ENCODE results near the gene PPP1R14B. TPM values are rescaled to one million over a fixed set of nuclear protein-coding genes. Genes with fewer than 3 reads are reported as not detected.

Gene PPP1R14B
- total and polyA plus RNA-seq, 2 of the 13 experiments (the other 11 are each of a cell fraction or from before 2014, with no cell fraction given): 110 to 148 TPM

DNA sequence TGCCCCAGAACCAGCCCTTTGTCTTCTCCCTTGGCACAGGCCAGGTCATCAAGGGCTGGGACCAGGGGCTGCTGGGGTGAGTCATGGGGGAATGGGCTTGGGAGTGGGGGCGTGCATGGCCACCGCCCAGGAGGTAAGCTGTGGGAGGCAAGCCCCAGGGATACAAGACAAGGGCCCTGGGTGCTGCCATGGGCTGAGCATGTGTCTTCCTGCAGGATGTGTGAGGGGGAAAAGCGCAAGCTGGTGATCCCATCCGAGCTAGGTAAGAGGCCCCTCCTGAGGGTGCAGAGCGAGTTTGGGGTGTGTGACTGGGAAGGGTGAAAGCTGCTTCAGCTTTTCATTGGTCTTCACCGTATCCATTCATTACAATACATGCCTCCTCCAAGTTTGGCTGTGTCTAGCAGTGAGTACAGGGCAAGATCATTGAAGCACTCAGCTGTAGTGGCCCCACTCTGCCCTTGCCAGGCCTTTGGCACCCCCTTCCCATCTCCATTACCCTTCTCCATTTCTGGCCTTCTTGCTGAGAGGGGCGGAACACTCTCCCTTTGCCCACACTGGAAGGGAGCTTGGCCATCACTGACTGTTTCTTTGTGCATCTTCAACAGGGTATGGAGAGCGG lies 3.4 kb downstream of the PPP1R14B start (continued):
- TF ChIP-seq KDM3A (CRISPR knock-in tag; IDR thresholded peaks at IDR 0.05; ENCODE audit: low read depth): no peak
- TF ChIP-seq PPARG (CRISPR knock-in tag; conservative IDR thresholded peaks at IDR 0.05): no peak
- TF ChIP-seq, protein P1, sequence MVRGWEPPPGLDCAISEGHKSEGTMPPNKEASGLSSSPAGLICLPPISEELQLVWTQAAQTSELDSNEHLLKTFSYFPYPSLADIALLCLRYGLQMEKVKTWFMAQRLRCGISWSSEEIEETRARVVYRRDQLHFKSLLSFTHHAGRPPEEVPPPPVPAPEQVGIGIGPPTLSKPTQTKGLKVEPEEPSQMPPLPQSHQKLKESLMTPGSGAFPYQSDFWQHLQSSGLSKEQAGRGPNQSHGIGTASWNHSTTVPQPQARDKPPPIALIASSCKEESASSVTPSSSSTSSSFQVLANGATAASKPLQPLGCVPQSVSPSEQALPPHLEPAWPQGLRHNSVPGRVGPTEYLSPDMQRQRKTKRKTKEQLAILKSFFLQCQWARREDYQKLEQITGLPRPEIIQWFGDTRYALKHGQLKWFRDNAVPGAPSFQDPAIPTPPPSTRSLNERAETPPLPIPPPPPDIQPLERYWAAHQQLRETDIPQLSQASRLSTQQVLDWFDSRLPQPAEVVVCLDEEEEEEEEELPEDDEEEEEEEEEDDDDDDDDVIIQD (CRISPR knock-in tag; IDR thresholded peaks at IDR 0.05; ENCODE audit: low read depth): no peak
- TF ChIP-seq ONECUT2 (CRISPR knock-in tag; IDR thresholded peaks at IDR 0.05): no peak
- no peak for TF ChIP-seq ZNF530 (CRISPR knock-in tag; IDR thresholded peaks at IDR 0.05; ENCODE audit: low read depth)
- TF ChIP-seq HDAC6 (IDR thresholded peaks at IDR 0.05; ENCODE audit: low read depth, low read length): no peak
- no peak for TF ChIP-seq ZNF235 (CRISPR knock-in tag; IDR thresholded peaks at IDR 0.05; ENCODE audit: borderline replicate concordance)
- no peak for TF ChIP-seq NFATC3 (CRISPR knock-in tag; IDR thresholded peaks at IDR 0.05)
- no peak for TF ChIP-seq MBNL3 (CRISPR knock-in tag; conservative IDR thresholded peaks at IDR 0.05)
- no peak for TF ChIP-seq THAP11 (CRISPR knock-in tag; IDR thresholded peaks at IDR 0.05)
- TF ChIP-seq HMGA1 (CRISPR knock-in tag; conservative IDR thresholded peaks at IDR 0.05): no peak
- TF ChIP-seq GATA4 (IDR thresholded peaks at IDR 0.05; ENCODE audit: borderline replicate concordance, low read depth): no peak
- TF ChIP-seq ZNF224 (CRISPR knock-in tag; IDR thresholded peaks at IDR 0.05): no peak
- no peak for TF ChIP-seq KLF16 (CRISPR knock-in tag; IDR thresholded peaks at IDR 0.05)
- TF ChIP-seq YEATS2 (CRISPR knock-in tag; IDR thresholded peaks at IDR 0.05; ENCODE audit: borderline replicate concordance): no peak
- TF ChIP-seq HNRNPH1 (optimal IDR thresholded peaks at IDR 0.05; ENCODE audit: low read depth, low read length): peak; percentile 23
- no peak for TF ChIP-seq ZKSCAN5 (CRISPR knock-in tag; IDR thresholded peaks at IDR 0.05)
- TF ChIP-seq YEATS4 (CRISPR knock-in tag; IDR thresholded peaks at IDR 0.05; ENCODE audit: borderline replicate concordance): no peak
- TF ChIP-seq KDM2A (CRISPR knock-in tag; IDR thresholded peaks at IDR 0.05; ENCODE audit: borderline replicate concordance, low read depth): 0 out of 2 replicates have a peak, but pooled peaks have one; percentile 5
- TF ChIP-seq TAF1 (CRISPR knock-in tag; IDR thresholded peaks at IDR 0.05): no peak
- TF ChIP-seq EED (CRISPR knock-in tag; IDR thresholded peaks at IDR 0.05): no peak
- TF ChIP-seq ARID3A (IDR thresholded peaks at IDR 0.05; ENCODE audit: low read depth, low read length): no peak
- no peak for TF ChIP-seq ZFP90 (CRISPR knock-in tag; IDR thresholded peaks at IDR 0.05; ENCODE audit: borderline replicate concordance)
- TF ChIP-seq, protein P2, sequence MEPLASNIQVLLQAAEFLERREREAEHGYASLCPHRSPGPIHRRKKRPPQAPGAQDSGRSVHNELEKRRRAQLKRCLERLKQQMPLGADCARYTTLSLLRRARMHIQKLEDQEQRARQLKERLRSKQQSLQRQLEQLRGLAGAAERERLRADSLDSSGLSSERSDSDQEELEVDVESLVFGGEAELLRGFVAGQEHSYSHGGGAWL (CRISPR knock-in tag; IDR thresholded peaks at IDR 0.05): no peak
- TF ChIP-seq POGZ (CRISPR knock-in tag; IDR thresholded peaks at IDR 0.05): no peak
- no peak for TF ChIP-seq ZSCAN20 (CRISPR knock-in tag; IDR thresholded peaks at IDR 0.05; ENCODE audit: borderline replicate concordance)
- TF ChIP-seq ZNF597 (CRISPR knock-in tag; IDR thresholded peaks at IDR 0.05): no peak
- TF ChIP-seq ZC3H13 (CRISPR knock-in tag; IDR thresholded peaks at IDR 0.05): 0 out of 2 replicates have a peak, but pooled peaks have one; percentile 10
- TF ChIP-seq SMARCC2 (IDR thresholded peaks at IDR 0.05): no peak

Measured in HepG2 (cell line).